KOPT-K1 (cell line): Measurements from ENCODE around the gene TJP3.

Experiments
- H3K27ac ChIP-seq: fragments of 200-600 bp; sonication (generic); 2 replicates; pipeline ENCODE4 v1.5.1; 2016; ENCODE audit warnings: antibody characterized with exemption, mild to moderate bottlenecking, low read depth, low read length; ENCODE audit not compliant: poor library complexity, severe bottlenecking
- H3K36me3 ChIP-seq: fragments of 200-600 bp; sonication (generic); 2 replicates; pipeline ENCODE4 v1.5.1; 2017; ENCODE audit warnings: antibody characterized with exemption, mild to moderate bottlenecking, low read length, moderate library complexity; ENCODE audit not compliant: insufficient read depth
- H3K9me3 ChIP-seq: fragments of 200-600 bp; sonication (generic); 2 replicates; pipeline ENCODE4 v1.5.1; 2017; ENCODE audit warnings: antibody characterized with exemption, low read length, mild to moderate bottlenecking; ENCODE audit not compliant: insufficient read depth, poor library complexity, severe bottlenecking

Gene TJP3

DNA sequence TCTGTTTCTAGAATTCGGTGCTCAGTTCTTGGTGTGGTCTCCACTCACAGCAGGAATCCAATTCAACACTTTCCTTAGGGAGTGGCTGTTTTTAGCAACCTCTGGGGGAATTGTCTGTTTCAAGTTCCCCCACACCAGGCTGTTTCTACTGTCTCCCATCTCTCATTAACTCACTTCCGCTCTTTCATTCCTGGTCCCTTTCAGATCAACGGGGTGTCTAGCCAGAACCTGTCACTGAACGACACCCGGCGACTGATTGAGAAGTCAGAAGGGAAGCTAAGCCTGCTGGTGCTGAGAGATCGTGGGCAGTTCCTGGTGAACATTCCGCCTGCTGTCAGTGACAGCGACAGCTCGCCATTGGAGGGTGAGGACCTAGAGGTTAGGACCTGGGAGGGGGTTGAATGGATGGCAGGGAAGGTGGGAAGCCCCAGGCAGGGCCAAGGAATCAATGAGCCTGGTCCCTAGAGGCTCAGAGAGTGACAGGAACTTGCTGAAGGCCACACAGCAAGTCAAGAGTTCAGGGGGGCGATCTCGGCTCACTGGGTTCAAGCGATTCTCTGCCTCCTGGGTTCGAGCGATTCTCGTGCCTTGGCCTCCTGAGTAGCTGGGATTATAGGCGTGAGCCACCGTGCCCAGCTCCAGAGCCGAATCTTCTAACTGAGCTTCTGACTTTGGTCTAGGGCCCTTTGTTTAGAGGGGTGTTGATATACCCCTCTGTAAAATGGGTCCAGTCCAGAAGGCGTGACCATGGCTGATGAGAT is 25.5 kb downstream of the TJP3 start:
- H3K36me3 ChIP-seq = no peaks in the 10 kb centered on the region
- H3K9me3 ChIP-seq = no peaks in the 10 kb centered on the region
- no peak overlapping the region for H3K27ac ChIP-seq

- H3K9me3 ChIP-seq = no peaks in the 10 kb centered on the region
- no peaks in the 10 kb centered on the region for H3K36me3 ChIP-seq
These were observed 26.1 kb downstream of the TJP3 start for GRCh38 chr19:3734310-3734600.

GRCh38 chr19:3736106-3736724 is 28.0 kb downstream of the TJP3 start:
- no peaks in the 10 kb centered on the region for H3K9me3 ChIP-seq
- H3K27ac ChIP-seq = no peak overlapping the region
- no peaks in the 10 kb centered on the region for H3K36me3 ChIP-seq

More at GRCh38 chr19:3734310-3734600, 26.1 kb downstream of the TJP3 start:
- H3K27ac ChIP-seq = no peak overlapping the region

- H3K36me3 ChIP-seq = no peaks in the 10 kb centered on the region
- H3K9me3 ChIP-seq = no peaks in the 10 kb centered on the region
- H3K27ac ChIP-seq = no peak overlapping the region
These were observed 29.5 kb downstream of the TJP3 start for GRCh38 chr19:3737487-3738205.

DNA sequence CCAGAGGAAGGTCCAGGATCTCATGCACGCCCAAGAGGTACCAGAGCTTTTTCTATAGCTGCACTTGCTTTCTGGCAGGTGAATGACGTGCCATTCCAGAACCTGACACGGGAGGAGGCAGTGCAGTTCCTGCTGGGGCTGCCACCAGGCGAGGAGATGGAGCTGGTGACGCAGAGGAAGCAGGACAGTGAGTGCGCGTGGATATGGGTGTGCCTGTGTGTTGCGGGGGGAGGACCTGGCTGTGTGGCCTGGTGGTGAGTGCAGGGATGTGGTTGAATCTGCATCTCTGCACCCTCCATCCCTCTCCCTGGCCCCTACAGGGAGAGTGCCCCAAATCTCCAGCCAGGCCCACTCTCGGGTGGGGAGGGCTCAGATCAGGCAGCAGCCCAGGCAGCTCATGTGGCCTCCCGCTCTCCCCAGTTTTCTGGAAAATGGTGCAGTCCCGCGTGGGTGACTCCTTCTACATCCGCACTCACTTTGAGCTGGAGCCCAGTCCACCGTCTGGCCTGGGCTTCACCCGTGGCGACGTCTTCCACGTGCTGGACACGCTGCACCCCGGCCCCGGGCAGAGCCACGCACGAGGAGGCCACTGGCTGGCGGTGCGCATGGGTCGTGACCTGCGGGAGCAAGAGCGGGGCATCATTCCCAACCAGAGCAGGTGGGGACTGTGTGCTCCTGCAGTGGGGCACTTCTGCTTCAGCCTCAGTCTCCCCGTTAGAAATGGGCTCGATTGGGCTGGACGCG is 30.5 kb downstream of the TJP3 start:
- H3K36me3 ChIP-seq = no peaks in the 10 kb centered on the region
- no peaks in the 10 kb centered on the region for H3K9me3 ChIP-seq
- H3K27ac ChIP-seq = no peak overlapping the region

- Histone ChIP-seq H3K36me3 (no peaks in the 10 kb centered on the region), H3K9me3 (no peaks in the 10 kb centered on the region), H3K27ac (no peak overlapping the region)
These were observed 32.2 kb downstream of the TJP3 start for GRCh38 chr19:3740431-3740830.

DNA sequence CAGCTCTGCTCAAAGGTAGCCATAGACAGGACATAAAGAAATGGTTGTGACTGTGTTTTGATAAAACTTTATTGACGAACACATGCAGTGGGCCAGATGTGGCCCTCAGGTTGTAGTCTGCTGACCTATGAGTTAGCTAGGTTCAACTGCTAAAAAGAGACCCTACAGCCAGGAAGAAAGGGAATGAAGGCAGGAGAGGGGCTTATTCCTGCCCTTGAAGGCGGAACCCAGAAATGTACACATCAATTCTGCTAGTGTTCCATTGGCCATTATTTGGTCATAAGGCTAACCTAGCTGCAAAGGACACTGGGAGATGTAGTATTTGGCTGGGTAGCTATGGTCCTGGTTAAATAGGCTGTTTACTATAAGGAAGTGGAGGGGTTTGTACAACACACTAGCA is 35.3 kb downstream of the TJP3 start:
- Histone ChIP-seq H3K36me3 (no peaks in the 10 kb centered on the region), H3K27ac (no peak overlapping the region), H3K9me3 (no peaks in the 10 kb centered on the region)

DNA sequence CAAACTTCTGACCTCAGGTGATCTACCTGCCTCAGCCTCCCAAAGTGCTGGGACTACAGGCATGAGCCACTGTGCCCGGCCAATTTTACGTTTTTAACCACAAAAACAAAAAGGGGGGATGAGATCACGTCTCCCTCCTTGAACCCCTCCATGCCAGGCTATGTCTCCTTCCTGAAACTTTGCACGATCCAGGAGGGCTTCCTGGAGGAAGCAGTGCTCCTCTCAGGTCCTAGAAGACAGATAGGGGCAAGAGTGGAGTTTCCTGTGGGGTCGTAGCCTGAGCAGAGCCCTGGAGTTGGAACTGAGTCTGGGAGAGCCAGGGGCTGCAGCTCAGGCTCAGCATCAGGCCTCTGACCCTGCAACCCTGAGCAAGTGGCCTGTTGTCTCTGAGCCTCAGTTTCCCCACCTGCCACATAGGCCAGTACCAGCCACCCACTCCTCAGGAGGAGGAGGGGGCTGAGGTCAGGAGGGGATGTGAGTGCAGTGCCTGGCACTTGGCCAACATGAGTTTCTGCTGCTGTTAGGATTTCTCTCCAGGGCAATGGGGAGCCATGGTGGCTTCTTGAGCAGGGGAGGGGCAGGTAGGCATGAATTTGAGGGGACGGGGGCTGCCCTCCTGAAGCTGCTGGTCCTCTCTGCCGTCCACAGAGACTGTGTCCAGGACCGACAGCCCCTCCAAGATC is 37.3 kb downstream of the TJP3 start:
- H3K27ac ChIP-seq = no peak overlapping the region
- H3K9me3 ChIP-seq = no peaks in the 10 kb centered on the region
- peaks cover 10% of the 10 kb centered on the region; the same call in 1 of the 2 replicates for H3K36me3 ChIP-seq

DNA sequence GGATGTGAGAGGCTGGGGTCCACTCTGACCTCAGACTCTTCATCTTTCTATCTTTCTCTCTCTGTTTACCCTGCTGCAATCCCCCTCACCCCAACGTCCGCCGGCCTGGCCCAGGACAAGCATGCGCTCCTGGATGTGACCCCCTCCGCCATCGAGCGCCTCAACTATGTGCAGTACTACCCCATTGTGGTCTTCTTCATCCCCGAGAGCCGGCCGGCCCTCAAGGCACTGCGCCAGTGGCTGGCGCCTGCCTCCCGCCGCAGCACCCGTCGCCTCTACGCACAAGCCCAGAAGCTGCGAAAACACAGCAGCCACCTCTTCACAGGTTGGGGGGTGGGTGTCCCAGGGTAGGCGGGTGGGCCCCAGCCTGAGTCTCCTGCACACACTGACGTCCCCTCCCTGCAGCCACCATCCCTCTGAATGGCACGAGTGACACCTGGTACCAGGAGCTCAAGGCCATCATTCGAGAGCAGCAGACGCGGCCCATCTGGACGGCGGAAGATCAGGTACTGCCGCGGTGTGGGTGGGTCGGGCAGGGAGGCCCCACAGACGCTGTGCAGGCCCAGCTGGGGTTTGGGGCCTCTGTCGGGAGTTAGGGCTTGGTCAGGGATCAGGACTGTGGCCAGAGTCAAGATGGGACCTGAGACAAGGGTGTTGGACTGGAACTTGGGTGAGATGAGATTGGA is 38.3 kb downstream of the TJP3 start:
- H3K36me3 ChIP-seq = peaks cover 16% of the 10 kb centered on the region; the same call in 1 of the 2 replicates

GRCh38 chr19:3748965-3749364 is 40.8 kb downstream of the TJP3 start:
- Histone ChIP-seq H3K9me3 (no peaks in the 10 kb centered on the region), H3K36me3 (peaks cover 16% of the 10 kb centered on the region; the same call in 1 of the 2 replicates)

More for the DNA sequence above, 38.3 kb downstream of the TJP3 start:
- H3K9me3 ChIP-seq = no peaks in the 10 kb centered on the region
- no peak overlapping the region for H3K27ac ChIP-seq

GRCh38 chr19:3750211-3750610 is 42.0 kb downstream of the TJP3 start:
- peaks cover 16% of the 10 kb centered on the region; the same call in 1 of the 2 replicates for H3K36me3 ChIP-seq

More at GRCh38 chr19:3748965-3749364, 40.8 kb downstream of the TJP3 start:
- no peak overlapping the region for H3K27ac ChIP-seq

GRCh38 chr19:3751236-3751635 is 43.1 kb downstream of the TJP3 start:
- peaks cover 16% of the 10 kb centered on the region; the same call in 1 of the 2 replicates for H3K36me3 ChIP-seq
- H3K27ac ChIP-seq = no peak overlapping the region
- H3K9me3 ChIP-seq = no peaks in the 10 kb centered on the region

More at GRCh38 chr19:3750211-3750610, 42.0 kb downstream of the TJP3 start:
- H3K27ac ChIP-seq = no peak overlapping the region
- no peaks in the 10 kb centered on the region for H3K9me3 ChIP-seq

GRCh38 chr19:3752492-3752891 is 44.3 kb downstream of the TJP3 start:
- Histone ChIP-seq H3K36me3 (peaks cover 17% of the 10 kb centered on the region; the same call in 1 of the 2 replicates), H3K27ac (no peak overlapping the region)

More at GRCh38 chr19:3752492-3752891, 44.3 kb downstream of the TJP3 start:
- H3K9me3 ChIP-seq = no peaks in the 10 kb centered on the region
